Muscle layer of colon (tissue), 2 donors: Measurements from ENCODE around the gene PYGO2.
"Not testable (repeated sequence)": the region's sequence is repeated elsewhere in the genome, so short reads cannot be mapped to it uniquely, and the experiment has no call there.

ENCODE experiments used
- H3K27ac ChIP-seq: one replicate; pipeline ENCODE4 v1.7.0; 2013; ENCODE audit warnings: low read depth, mild to moderate bottlenecking, low read length, moderate library complexity
- H3K27me3 ChIP-seq, 2 donors: one replicate each; pipeline ENCODE4 v1.7.0; 2013; ENCODE audit warnings: low read length in 2 of 2, mild to moderate bottlenecking in 2 of 2; ENCODE audit not compliant: insufficient read depth in 2 of 2, control insufficient read depth in 1 of 2
- H3K36me3 ChIP-seq: one replicate; pipeline ENCODE4 v1.7.0; 2013; ENCODE audit warnings: mild to moderate bottlenecking, low read length; ENCODE audit not compliant: insufficient read depth
- H3K4me1 ChIP-seq: one replicate; pipeline ENCODE4 v1.7.0; 2013; ENCODE audit warnings: mild to moderate bottlenecking, low read length; ENCODE audit not compliant: insufficient read depth
- H3K4me3 ChIP-seq, 2 donors: one replicate each; pipeline ENCODE4 v1.7.0; 2013; ENCODE audit warnings: low read length in 2 of 2, low read depth in 1 of 2, mild to moderate bottlenecking in 1 of 2, moderate library complexity in 1 of 2
- H3K9ac ChIP-seq: one replicate; pipeline ENCODE4 v1.7.0; 2013; ENCODE audit warnings: low read length
- H3K9me3 ChIP-seq: one replicate; pipeline ENCODE4 v1.7.0; 2013; ENCODE audit warnings: mild to moderate bottlenecking, low read length
- donor health status: abdominal sarcoma.
- donor health status: Adenocarcinoma of cecum.

PYGO2 gene

GRCh38 chr1:154998818-154999570 lies 37.4 kb upstream of the PYGO2 start:
- peak overlapping the region; percentile 95 for H3K27ac ChIP-seq
- H3K36me3 ChIP-seq, result no peaks in the 10 kb centered on the region
- peaks cover 7% of the 10 kb centered on the region for H3K4me1 ChIP-seq
- H3K9ac ChIP-seq, result no peak overlapping the region
- peak overlapping the region; percentile 52 to 75 for H3K4me3 ChIP-seq
- no peaks in the 10 kb centered on the region for H3K27me3 ChIP-seq
- H3K9me3 ChIP-seq, result no peaks in the 10 kb centered on the region

GRCh38 chr1:154998201-154998780 lies 36.7 kb upstream of the PYGO2 start:
- no peaks in the 10 kb centered on the region for H3K36me3 ChIP-seq
- H3K9ac ChIP-seq, result no peak overlapping the region
- H3K27me3 ChIP-seq, result no peaks in the 10 kb centered on the region
- no peak overlapping the region for H3K27ac ChIP-seq
- H3K4me1 ChIP-seq, result peaks cover 6% of the 10 kb centered on the region
- no peak overlapping the region for H3K4me3 ChIP-seq
- no peaks in the 10 kb centered on the region for H3K9me3 ChIP-seq

- H3K4me1 ChIP-seq, result peaks cover 6% of the 10 kb centered on the region
- no peaks in the 10 kb centered on the region for H3K9me3 ChIP-seq
- H3K4me3 ChIP-seq, result no peak overlapping the region
- H3K9ac ChIP-seq, result no peak overlapping the region
- H3K27me3 ChIP-seq, result no peaks in the 10 kb centered on the region
- H3K27ac ChIP-seq, result no peak overlapping the region
- no peaks in the 10 kb centered on the region for H3K36me3 ChIP-seq
These were observed 35.6 kb upstream of the PYGO2 start for GRCh38 chr1:154996966-154997701.

- H3K36me3 ChIP-seq, H3K9ac ChIP-seq, H3K9me3 ChIP-seq, H3K4me1 ChIP-seq, H3K4me3 ChIP-seq, H3K27me3 ChIP-seq, H3K27ac ChIP-seq: not testable (repeated sequence)
These were observed 33.9 kb upstream of the PYGO2 start for GRCh38 chr1:154995301-154995983.

- H3K27ac ChIP-seq, result no peak overlapping the region
- no peaks in the 10 kb centered on the region for H3K27me3 ChIP-seq
- no peaks in the 10 kb centered on the region for H3K9me3 ChIP-seq
- H3K4me3 ChIP-seq, result no peak overlapping the region
- peaks cover 9% of the 10 kb centered on the region for H3K36me3 ChIP-seq
- H3K4me1 ChIP-seq, result peaks cover under 1% of the 10 kb centered on the region
- H3K9ac ChIP-seq, result no peak overlapping the region
These were observed 33.0 kb upstream of the PYGO2 start for GRCh38 chr1:154994591-154994990.

GRCh38 chr1:154994269-154994587 lies 32.6 kb upstream of the PYGO2 start:
- Histone ChIP-seq H3K9me3 (no peaks in the 10 kb centered on the region), H3K9ac (no peak overlapping the region)

GRCh38 chr1:154993572-154994268 lies 32.1 kb upstream of the PYGO2 start, which contains the start of gene LENEP:
TSS of gene LENEP (plus strand) at chr1:154993586. CDS start at chr1:154993608, 22 bp downstream.
- H3K4me3 ChIP-seq, result no peak within 1 kb of the TSS
- H3K9ac ChIP-seq, result no peak within 1 kb of the TSS

More at GRCh38 chr1:154994269-154994587, 32.6 kb upstream of the PYGO2 start:
- Histone ChIP-seq H3K4me1 (no peaks in the 10 kb centered on the region), H3K4me3 (no peak overlapping the region), H3K27ac (no peak overlapping the region), H3K27me3 (no peaks in the 10 kb centered on the region), H3K36me3 (peaks cover 13% of the 10 kb centered on the region)

GRCh38 chr1:154992721-154993571 lies 31.4 kb upstream of the PYGO2 start:
- Histone ChIP-seq H3K9me3 (no peaks in the 10 kb centered on the region), H3K4me3 (no peak overlapping the region), H3K9ac (no peak overlapping the region), H3K36me3 (peaks cover 26% of the 10 kb centered on the region), H3K27me3 (no peaks in the 10 kb centered on the region), H3K4me1 (no peaks in the 10 kb centered on the region), H3K27ac (no peak overlapping the region)

More at GRCh38 chr1:154993572-154994268, 32.1 kb upstream of the PYGO2 start, which contains the start of gene LENEP:
- Histone ChIP-seq H3K27ac (no peak within 1 kb of the TSS), H3K27me3 (no peaks in the 10 kb centered on the region), H3K4me1 (no peaks in the 10 kb centered on the region), H3K36me3 (peaks cover 18% of the 10 kb centered on the region), H3K9me3 (no peaks in the 10 kb centered on the region)

GRCh38 chr1:154990276-154990675 lies 28.7 kb upstream of the PYGO2 start:
- peaks cover 29% of the 10 kb centered on the region for H3K36me3 ChIP-seq

GRCh38 chr1:154989195-154989860 lies 27.7 kb upstream of the PYGO2 start:
- Histone ChIP-seq H3K27ac (no peak overlapping the region), H3K4me1 (no peaks in the 10 kb centered on the region), H3K4me3 (no peak overlapping the region), H3K36me3 (peaks cover 29% of the 10 kb centered on the region), H3K9ac (no peak overlapping the region), H3K9me3 (no peaks in the 10 kb centered on the region), H3K27me3 (no peaks in the 10 kb centered on the region)

More at GRCh38 chr1:154990276-154990675, 28.7 kb upstream of the PYGO2 start:
- no peak overlapping the region for H3K9ac ChIP-seq
- H3K27ac ChIP-seq, result no peak overlapping the region
- no peaks in the 10 kb centered on the region for H3K27me3 ChIP-seq
- H3K4me1 ChIP-seq, result no peaks in the 10 kb centered on the region
- no peak overlapping the region for H3K4me3 ChIP-seq
- no peaks in the 10 kb centered on the region for H3K9me3 ChIP-seq
